Spleen (tissue), 7 donors: ENCODE data around the gene NFYA.

Experiments
- CTCF ChIP-seq, 11 experiments: fragments of 200-600 bp in 7 of 11; fragments of 450-650 bp in 4 of 11; sonication (generic) in 4 of 11; IDR thresholded peaks in 8 of 11; conservative IDR thresholded peaks in 3 of 11; 1 replicate in 7 of 11; 2 replicates in 4 of 11; pipeline versions ENCODE4 v1.4.0 to v1.8.0; 2016 to 2021; ENCODE audit warnings: antibody characterized with exemption in 11 of 11, inconsistent platforms in 4 of 11, mild to moderate bottlenecking in 1 of 11
- POLR2A ChIP-seq, 3 donors: fragments of 450-650 bp; IDR thresholded peaks; one replicate each; pipeline ENCODE4 v1.5.1; 2017; ENCODE audit warnings: antibody characterized with exemption in 3 of 3, mild to moderate bottlenecking in 1 of 3
- donor health status: DM: no; HTN: no; CAD: no; lungs with moderate emphysema.
- donor health status: DM: no; HTN: no; CAD: no.
- donor health status: DM: no; HTN: no; CAD: no.

GRCh38 chr6:41058783-41059181 is 14.0 kb upstream of the NFYA start:
- TF ChIP-seq POLR2A (IDR thresholded peaks at IDR 0.05) (no peak), CTCF (IDR thresholded peaks at IDR 0.05 in 8 of 11, conservative IDR thresholded peaks at IDR 0.05 in 3 of 11) (no peak)
